ENCODE measurements around the gene SPSB4.

GRCh38 chr3:141153679-141153966 is 102.5 kb downstream of the SPSB4 start:
- TF ChIP-seq, protein P1, sequence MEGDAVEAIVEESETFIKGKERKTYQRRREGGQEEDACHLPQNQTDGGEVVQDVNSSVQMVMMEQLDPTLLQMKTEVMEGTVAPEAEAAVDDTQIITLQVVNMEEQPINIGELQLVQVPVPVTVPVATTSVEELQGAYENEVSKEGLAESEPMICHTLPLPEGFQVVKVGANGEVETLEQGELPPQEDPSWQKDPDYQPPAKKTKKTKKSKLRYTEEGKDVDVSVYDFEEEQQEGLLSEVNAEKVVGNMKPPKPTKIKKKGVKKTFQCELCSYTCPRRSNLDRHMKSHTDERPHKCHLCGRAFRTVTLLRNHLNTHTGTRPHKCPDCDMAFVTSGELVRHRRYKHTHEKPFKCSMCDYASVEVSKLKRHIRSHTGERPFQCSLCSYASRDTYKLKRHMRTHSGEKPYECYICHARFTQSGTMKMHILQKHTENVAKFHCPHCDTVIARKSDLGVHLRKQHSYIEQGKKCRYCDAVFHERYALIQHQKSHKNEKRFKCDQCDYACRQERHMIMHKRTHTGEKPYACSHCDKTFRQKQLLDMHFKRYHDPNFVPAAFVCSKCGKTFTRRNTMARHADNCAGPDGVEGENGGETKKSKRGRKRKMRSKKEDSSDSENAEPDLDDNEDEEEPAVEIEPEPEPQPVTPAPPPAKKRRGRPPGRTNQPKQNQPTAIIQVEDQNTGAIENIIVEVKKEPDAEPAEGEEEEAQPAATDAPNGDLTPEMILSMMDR (IDR thresholded peaks at IDR 0.05; ENCODE audit: insufficient read depth, low read length, poor library complexity, severe bottlenecking): no peak
- no peak for TF ChIP-seq EZH2phosphoT487 (conservative IDR thresholded peaks at IDR 0.05; ENCODE audit: low read length)
